HFFc6 (cell line): ENCODE results near the gene GNB1L. TPM values are rescaled to one million over a fixed set of nuclear protein-coding genes. Genes with fewer than 3 reads are reported as not detected.
A peak's percentile ranks its signal among the peaks of the same experiment; 100 is the strongest.
"Not testable (repeated sequence)": the region's sequence is repeated elsewhere in the genome, so short reads cannot be mapped to it uniquely, and the experiment has no call there.

Source experiments
- DNase-seq: peaks from one replicate; pipeline ENCODE4 v3.0.0-alpha.2; 2018
- H3K27ac Mint-ChIP-seq: 2 replicates; pipeline ENCODE4 v1.8.0; 2020; ENCODE audit warnings: mild to moderate bottlenecking, mixed read lengths
- H3K27me3 Mint-ChIP-seq: 2 replicates; pipeline ENCODE4 v1.8.0; 2021; ENCODE audit warnings: mild to moderate bottlenecking, moderate library complexity, mixed read lengths; ENCODE audit not compliant: insufficient read depth
- H3K36me3 Mint-ChIP-seq: 2 replicates; pipeline ENCODE4 v1.8.0; 2021; ENCODE audit warnings: low read depth, mixed read lengths
- H3K4me1 Mint-ChIP-seq: 2 replicates; pipeline ENCODE4 v1.8.0; 2020; ENCODE audit warnings: low read depth, mixed read lengths
- H3K4me3 Mint-ChIP-seq: 2 replicates; pipeline ENCODE4 v1.8.0; 2020; ENCODE audit warnings: mild to moderate bottlenecking, moderate library complexity, mixed read lengths
- H3K9me3 Mint-ChIP-seq: 2 replicates; pipeline ENCODE4 v1.8.0; 2020; ENCODE audit warnings: mild to moderate bottlenecking, mixed read lengths
- total RNA-seq, 6 experiments: library from RNA; stranded (reverse); fragmentation: NEBNext Ultra II Directional; extraction: Animal tissue kit (Norgen Biotek cat#: 25700); gene quantifications; 2 replicates in 1 of 6; 3 replicates in 5 of 6; pipeline ENCODE4 v1.2.3, GENCODE V29; 2021
- TF ChIP-seq, protein P1 (sequence below): fragments of 200-600 bp; sonication (generic); IDR thresholded peaks from 2 replicates; pipeline ENCODE4 v1.5.0; 2021; ENCODE audit warnings: antibody characterized with exemption, mild to moderate bottlenecking

GNB1L gene
- total RNA-seq, 6 experiments from 2014 or later = 6.6 to 9.6 (median 7.6) TPM

DNA sequence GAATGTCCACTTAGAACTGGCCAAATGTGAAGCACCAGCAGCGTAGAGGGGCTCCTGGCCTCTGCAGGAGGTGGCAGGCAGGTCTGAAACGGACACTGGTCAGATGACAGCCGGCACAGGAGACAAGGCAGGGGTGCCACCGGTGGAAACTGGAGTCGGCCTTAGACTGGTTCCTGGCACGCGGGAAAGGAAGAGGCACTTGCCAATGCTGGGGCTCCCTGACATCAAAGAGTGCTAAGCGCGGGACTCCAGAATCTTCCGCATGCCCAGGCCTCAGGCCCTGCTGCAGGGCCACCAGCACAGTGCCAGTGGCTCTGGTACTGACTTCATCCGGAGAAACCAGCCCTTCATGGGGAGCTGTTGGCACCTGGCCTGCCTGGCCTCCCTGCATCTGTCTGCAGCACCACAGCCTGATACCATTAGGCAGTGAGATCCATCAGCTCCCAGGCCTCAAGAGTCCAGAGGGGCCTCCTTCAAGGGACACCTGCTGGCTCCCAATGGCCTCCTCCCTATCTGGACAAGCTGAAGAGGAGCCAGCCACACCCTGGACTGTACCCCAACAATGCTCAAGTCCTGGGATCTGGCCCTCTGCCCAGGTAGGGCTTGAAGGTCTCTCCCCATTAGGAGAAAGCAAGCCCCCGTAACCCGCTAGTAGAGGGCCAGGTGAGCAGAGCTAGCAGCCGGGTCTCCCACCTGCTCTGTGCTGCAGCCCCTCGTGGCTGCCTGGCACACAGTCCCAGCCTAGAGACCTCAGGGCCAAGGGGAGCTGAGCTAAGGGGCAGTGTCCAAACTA is 29.7 kb upstream of the GNB1L start:
- H3K9me3 Mint-ChIP-seq = no peaks in the 10 kb centered on the region; the same call in 1 of the 2 replicates
- H3K4me3 Mint-ChIP-seq = no peak overlapping the region
- 0 out of 2 replicates have a peak overlapping the region, but pooled peaks have one; percentile 16 for H3K27ac Mint-ChIP-seq
- H3K36me3 Mint-ChIP-seq = peaks cover 25% of the 10 kb centered on the region
- TF ChIP-seq, protein P1, sequence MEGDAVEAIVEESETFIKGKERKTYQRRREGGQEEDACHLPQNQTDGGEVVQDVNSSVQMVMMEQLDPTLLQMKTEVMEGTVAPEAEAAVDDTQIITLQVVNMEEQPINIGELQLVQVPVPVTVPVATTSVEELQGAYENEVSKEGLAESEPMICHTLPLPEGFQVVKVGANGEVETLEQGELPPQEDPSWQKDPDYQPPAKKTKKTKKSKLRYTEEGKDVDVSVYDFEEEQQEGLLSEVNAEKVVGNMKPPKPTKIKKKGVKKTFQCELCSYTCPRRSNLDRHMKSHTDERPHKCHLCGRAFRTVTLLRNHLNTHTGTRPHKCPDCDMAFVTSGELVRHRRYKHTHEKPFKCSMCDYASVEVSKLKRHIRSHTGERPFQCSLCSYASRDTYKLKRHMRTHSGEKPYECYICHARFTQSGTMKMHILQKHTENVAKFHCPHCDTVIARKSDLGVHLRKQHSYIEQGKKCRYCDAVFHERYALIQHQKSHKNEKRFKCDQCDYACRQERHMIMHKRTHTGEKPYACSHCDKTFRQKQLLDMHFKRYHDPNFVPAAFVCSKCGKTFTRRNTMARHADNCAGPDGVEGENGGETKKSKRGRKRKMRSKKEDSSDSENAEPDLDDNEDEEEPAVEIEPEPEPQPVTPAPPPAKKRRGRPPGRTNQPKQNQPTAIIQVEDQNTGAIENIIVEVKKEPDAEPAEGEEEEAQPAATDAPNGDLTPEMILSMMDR = no peak
- DNase-seq = no peak
- H3K27me3 Mint-ChIP-seq = peaks cover 2% of the 10 kb centered on the region
- peaks cover 51% of the 10 kb centered on the region for H3K4me1 Mint-ChIP-seq

DNA sequence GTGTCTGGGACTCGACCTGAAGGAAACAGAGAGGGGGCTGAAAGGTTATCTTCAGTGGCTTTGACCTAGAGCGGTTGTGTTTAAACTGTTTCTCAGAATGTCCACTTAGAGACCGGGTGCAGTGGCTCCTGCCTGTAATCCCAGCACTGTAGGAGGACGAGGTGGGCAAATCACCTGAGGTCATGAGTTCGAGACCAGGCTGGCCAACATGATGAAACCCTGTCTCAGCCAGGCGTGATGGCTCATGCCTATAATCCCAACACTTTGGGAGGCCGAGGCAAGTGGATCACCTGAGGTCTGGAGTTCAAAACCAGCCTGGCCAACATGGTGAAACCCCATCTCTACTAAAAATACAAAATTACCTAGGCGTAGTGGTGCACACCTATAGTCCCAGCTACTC is 28.8 kb upstream of the GNB1L start:
- not testable (repeated sequence) for DNase-seq, H3K4me3 Mint-ChIP-seq, H3K27me3 Mint-ChIP-seq, H3K9me3 Mint-ChIP-seq
- H3K36me3 Mint-ChIP-seq = peaks cover 25% of the 10 kb centered on the region
- H3K4me1 Mint-ChIP-seq = peaks cover 60% of the 10 kb centered on the region
- peak overlapping the region; percentile 16; the same call in 1 of the 2 replicates for H3K27ac Mint-ChIP-seq

DNA sequence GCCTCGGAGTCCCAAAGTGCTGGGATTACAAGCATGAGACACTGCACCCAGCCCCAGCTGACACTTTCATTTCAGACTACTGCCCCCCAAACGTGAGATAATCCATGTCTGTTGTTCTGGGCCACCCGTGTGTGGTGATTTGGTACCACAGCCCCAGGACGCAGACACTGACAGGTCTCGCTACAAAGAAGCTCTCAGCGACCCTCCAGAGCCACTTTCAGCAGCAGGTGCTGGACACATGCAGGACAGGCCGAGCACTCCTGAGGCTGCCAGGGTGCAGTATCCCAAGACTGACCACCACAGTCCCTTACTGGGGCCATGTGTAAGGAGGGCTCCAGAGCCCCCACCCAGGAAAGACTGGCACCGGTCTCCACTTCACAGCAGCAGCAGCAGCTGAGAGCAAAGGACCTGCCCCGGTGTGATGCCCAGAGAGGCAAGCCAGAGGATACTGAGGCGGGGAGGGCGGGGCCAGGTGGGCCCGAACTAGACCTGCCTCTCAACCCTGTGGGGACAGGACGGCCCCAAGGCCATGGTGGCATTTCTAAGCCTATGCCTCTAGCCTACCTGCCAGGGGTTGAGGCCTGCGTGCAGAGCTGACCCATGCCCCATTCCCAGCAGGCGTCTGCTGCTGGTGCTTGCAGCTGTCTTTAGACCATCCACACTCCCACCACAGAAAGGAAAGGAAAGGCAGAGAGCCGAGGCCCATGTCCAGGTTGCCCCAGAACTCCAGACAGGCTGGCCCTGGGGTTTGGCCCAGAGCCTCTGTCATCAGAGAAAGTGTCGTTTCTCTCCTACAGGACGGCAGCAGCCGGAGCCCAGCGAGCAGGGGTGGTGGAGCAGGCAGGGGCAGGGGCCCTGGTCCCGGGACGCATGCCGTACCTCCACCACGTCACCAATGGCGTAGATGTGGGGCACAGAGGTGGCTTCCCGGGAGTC is 28.0 kb upstream of the GNB1L start:
- Mint-ChIP-seq H3K4me3 (peak overlapping the region; percentile 63), H3K4me1 (peaks cover 67% of the 10 kb centered on the region), H3K27ac (peak overlapping the region; percentile 100), H3K9me3 (no peaks in the 10 kb centered on the region; the same call in 1 of the 2 replicates), H3K27me3 (peaks cover 2% of the 10 kb centered on the region; the same call in 1 of the 2 replicates), H3K36me3 (peaks cover 25% of the 10 kb centered on the region)
- no peak for DNase-seq
- TF ChIP-seq, protein P1 = no peak

DNA sequence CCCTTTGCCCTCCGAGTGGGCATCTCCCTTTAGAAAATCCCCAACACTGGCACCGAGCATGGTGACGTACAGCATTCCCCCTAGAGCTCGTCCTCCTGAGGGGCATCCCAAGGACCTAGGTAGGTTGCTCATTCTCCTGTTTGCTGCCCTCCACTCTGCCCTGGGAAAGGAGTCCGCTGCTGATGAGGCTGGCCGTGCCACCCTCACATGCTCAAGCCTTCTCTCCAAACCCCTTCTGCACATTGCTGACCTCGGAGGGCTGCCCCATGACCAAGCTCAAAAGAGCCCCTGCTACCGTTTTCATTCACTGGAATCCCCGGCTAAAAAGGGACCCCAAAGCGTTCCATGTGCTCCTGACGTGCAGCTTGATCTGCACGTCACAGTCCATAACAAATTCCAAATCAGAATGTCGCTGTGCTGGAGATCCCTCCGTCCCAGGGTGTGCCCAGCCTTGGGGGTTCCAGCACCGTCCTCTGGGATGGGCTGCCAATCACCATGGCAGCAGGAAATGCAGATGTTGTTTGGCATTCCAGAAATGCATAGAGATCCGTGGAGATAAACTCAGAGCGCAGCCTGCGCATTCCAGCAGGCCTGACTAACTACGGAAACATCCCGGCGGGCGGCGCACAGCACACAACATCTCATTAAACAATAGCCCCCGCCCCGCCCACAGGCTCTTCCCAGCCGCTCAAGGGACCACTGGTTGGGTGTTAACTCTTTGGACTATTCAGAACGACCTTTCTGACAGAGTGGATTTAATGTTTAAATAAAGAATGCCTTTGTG is 26.3 kb upstream of the GNB1L start:
- H3K4me3 Mint-ChIP-seq = peak overlapping the region; percentile 79
- TF ChIP-seq, protein P1 = no peak
- H3K27ac Mint-ChIP-seq = peak overlapping the region; percentile 100
- no peaks in the 10 kb centered on the region; the same call in 1 of the 2 replicates for H3K9me3 Mint-ChIP-seq
- peaks cover 56% of the 10 kb centered on the region for H3K4me1 Mint-ChIP-seq
- peaks cover 17% of the 10 kb centered on the region for H3K36me3 Mint-ChIP-seq
- DNase-seq = peak; percentile 95
- peaks cover 2% of the 10 kb centered on the region; the same call in 1 of the 2 replicates for H3K27me3 Mint-ChIP-seq

DNA sequence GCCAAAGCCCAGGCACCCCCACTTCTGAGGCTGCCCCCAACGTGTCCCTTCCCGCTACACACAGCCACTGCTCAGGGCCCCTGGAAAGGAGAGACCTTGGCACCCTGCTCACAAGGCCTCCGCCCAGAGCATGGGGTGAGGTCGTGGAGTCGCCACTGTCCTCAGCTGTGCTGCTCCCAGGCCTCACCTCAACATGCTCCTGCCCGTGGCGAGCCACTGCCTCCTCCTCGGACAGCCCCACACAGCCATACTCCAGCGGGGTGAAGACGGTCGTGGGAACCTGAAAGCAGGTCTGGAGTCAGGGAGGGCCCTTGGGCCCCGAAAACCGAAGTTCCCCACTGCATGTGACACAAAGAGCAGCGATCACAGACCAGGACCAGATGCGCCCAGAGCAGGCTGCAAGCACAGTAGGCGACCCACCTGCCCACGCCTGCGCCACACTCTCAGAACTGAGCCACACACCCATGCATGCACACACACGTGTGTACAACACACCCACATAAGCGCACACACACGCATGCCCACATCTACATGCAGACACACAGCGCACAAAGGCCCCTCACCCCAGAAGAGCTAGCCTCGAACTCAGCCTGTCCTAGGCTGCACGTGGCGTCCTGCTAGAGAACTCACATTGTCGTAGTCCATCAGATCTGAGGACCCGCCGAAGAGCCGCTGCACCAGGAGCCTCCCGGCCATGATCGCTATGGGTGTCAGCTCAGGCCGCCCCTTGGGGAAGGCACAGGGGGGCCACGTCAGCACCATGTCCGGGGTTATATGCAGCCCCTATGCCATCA is 25.5 kb upstream of the GNB1L start:
- H3K4me1 Mint-ChIP-seq = peaks cover 50% of the 10 kb centered on the region
- H3K36me3 Mint-ChIP-seq = peaks cover 12% of the 10 kb centered on the region
- peaks cover 2% of the 10 kb centered on the region; the same call in 1 of the 2 replicates for H3K27me3 Mint-ChIP-seq
- TF ChIP-seq, protein P1 = no peak
- no peaks in the 10 kb centered on the region; the same call in 1 of the 2 replicates for H3K9me3 Mint-ChIP-seq
- H3K4me3 Mint-ChIP-seq = peak overlapping the region; percentile 79
- peak overlapping the region; percentile 100 for H3K27ac Mint-ChIP-seq
- no peak for DNase-seq
